Epithelial cell of proximal tubule (primary cell): ENCODE measurements around the gene ORC1. TPM values are rescaled to one million over a fixed set of nuclear protein-coding genes. Genes with fewer than 3 reads are reported as not detected.

Source experiments
- DNase-seq: peaks from one replicate; pipeline ENCODE4 v3.0.0-alpha.2; 2011; ENCODE audit warnings: low read depth
- H3K4me3 ChIP-seq: 2 replicates; pipeline ENCODE4 v1.5.1; 2011; ENCODE audit warnings: low read depth, mild to moderate bottlenecking, low read length
- total RNA-seq: library from RNA; depleted of rRNA; stranded (reverse); fragments of >200 nt; gene quantifications from 2 replicates; pipeline ENCODE4 v1.2.3, GENCODE V29; 2015
- TF ChIP-seq, protein P1 (sequence below): conservative IDR thresholded peaks from 2 replicates; pipeline ENCODE4 v1.5.1; 2012; ENCODE audit warnings: low read depth, mild to moderate bottlenecking, low read length

ORC1 gene
- total RNA-seq, 1 donor from 2014 or later: 13.0 TPM

DNA sequence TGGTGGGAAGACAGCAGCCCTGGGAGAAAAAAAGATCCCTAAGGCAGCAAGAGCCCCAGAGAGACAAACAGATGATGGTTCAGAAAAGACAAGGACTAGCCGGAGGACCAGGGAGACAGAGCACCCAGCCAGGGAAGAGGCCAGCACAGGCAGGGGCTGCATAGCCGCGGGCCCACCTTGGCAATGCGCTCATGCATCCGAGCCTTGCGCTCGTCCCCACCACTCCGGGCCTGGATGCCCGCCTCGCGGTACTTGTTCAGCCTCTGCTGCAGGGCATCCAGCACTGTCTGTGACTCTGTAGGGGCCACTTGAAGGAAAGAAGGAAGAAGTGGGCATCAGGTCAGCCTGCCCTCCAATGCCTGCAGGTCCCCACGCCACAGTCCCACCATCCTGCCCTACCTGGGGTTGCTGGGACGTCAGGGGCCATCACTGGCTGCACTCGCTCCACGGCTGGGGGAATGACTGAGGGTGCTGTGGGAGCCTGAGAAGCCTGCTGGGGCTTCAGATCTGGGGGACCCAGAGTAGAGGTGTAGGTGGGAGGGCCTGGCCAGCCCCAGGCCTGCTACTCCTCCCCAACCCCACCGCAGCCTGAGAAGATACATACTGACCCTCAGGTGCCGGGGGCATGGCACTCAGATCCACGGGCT lies 45.2 kb downstream of the ORC1 start:
- TF ChIP-seq, protein P1, sequence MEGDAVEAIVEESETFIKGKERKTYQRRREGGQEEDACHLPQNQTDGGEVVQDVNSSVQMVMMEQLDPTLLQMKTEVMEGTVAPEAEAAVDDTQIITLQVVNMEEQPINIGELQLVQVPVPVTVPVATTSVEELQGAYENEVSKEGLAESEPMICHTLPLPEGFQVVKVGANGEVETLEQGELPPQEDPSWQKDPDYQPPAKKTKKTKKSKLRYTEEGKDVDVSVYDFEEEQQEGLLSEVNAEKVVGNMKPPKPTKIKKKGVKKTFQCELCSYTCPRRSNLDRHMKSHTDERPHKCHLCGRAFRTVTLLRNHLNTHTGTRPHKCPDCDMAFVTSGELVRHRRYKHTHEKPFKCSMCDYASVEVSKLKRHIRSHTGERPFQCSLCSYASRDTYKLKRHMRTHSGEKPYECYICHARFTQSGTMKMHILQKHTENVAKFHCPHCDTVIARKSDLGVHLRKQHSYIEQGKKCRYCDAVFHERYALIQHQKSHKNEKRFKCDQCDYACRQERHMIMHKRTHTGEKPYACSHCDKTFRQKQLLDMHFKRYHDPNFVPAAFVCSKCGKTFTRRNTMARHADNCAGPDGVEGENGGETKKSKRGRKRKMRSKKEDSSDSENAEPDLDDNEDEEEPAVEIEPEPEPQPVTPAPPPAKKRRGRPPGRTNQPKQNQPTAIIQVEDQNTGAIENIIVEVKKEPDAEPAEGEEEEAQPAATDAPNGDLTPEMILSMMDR: no peak

DNA sequence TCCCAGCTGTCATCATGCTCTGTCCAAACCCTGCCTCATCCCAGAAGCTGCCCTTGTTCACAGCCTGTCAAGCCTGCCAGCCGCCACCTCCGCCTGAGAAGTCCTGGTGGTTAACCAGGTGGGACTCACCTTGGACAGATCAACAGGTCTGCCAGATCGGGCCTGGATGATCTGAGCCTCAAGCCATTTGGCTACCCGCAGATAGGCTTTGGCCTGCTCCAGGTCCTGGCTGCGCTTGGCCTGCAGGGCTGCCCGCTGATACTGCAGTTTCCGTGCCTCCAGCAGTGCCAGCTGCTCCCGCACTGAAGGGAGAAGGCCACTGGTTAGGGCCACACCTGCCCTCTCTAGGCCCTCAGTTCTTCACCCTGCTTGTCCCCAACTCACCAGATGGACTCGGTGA lies 46.8 kb downstream of the ORC1 start:
- TF ChIP-seq, protein P1: no peak
- no peak overlapping the region for H3K4me3 ChIP-seq
- DNase-seq: no peak

More for the DNA sequence above, 45.2 kb downstream of the ORC1 start:
- DNase-seq: no peak
- H3K4me3 ChIP-seq: no peak overlapping the region

DNA sequence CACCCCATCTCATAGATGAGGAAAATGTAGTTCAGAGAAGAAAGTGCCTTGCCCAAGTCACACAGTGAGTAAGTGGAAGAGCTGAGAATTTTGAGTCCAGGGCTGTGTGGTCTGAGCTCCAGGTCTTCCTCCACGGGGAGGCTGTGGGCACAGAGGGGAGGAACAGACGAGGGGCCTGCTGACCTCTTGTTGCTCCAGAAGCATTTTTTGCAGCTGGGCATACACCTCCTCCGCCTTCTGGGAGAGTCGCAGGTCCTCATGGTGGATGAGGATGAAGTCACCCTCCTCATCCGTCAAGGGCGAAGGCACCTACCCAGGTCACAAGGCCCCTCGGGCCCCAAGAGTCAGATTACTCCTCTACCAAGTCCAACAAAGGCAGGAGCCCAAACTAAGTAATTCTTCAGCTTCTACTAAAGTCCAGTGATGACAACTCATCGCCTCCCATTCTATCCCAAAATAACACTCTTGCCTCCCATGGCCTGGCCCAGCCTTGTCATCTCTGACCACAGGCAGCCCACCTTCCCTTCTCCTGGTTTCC lies 47.3 kb downstream of the ORC1 start:
- no peak overlapping the region for H3K4me3 ChIP-seq
- no peak for DNase-seq
- TF ChIP-seq, protein P1: no peak

DNA sequence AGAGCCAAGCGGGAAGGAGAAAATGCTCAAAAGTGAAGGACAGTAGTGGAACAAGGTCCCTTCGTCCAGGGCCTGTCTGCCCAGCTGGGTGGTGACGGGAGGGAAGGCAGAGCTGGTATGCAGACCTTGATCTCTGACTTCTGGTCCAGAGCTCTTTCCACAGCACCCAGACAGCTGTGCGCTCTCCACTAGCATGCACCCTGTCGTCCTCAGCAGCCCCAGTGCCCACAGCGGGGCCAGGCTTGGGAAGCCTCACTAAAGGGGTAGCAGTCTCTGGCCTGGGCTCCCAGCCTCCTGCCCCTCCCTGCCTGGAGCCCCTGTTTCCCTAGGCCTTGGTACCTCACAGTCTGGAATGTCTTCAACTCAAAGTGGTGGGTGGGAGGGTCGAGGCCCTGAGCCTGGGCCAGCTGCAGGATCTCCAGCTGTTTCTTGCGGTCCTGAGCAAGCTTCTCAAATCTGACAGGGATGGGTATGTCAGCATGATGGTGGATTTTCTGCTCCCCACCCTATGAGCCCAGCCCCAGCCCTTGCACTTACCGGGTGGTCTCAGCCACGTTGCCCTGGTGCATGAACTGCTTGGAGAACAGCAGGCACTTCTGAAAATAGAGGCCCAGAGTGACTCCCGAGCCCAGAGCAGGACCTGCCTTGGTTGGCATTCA lies 48.2 kb downstream of the ORC1 start:
- no peak for DNase-seq
- TF ChIP-seq, protein P1: no peak
- no peak overlapping the region for H3K4me3 ChIP-seq

DNA sequence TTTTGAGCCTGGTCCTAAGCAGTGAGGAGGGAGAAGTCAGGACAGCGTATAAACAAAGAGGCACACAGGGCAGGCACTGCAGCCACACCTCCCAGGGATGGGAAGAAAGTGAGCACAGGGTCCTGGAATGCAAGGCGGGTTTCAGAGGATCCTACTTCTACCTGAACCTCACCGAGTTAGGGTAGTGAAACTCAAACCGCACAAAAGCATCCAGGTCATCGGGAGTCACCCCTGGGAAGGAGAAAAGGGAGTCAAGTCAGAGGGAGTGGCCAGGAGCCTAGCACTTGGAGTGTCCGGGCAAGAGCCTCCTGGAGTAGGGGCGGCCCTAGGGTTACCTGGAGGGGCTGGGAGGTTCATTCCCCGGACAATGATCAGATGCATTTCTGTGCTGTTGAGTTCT lies 48.8 kb downstream of the ORC1 start:
- no peak overlapping the region for H3K4me3 ChIP-seq
- DNase-seq: no peak
- TF ChIP-seq, protein P1: no peak

DNA sequence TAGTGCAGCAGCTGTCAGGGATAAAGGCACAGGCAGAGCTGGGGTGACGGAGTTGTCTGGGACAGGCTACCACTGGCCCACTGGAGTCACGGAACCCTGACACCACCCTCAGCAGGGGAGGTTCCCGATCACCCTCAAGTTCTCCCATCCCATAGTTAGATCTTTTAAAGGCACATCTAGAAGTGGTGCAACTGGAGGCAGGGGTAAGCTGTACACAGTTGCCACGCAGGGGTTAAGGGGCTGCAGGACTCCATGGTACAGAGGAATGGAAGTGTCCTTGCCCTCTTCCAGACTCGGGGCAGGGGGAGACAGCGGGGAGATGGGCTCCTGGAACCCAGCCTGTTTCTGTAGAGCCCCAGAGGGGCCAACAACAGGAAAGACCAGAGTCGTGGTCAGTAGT lies 51.5 kb downstream of the ORC1 start:
- no peak overlapping the region for H3K4me3 ChIP-seq
- DNase-seq: no peak
- TF ChIP-seq, protein P1: no peak
